Lung (tissue), 12 donors: ENCODE results near the gene AK9. TPM values are rescaled to one million over a fixed set of nuclear protein-coding genes. Genes with fewer than 3 reads are reported as not detected.

Experiments used
- ATAC-seq: fragments of 200-7000 bp; cut with Tn5 transposase; one replicate; pipeline ENCODE4 v1.9.1; 2020; ENCODE audit warnings: moderate number of reproducible peaks; ENCODE audit not compliant: insufficient read depth, low FRiP score
- DNase-seq, 3 donors: peaks; one replicate each; pipeline ENCODE4 v3.0.0-alpha.2; 2013 to 2017
- H3K27ac ChIP-seq, 2 donors: one replicate each; pipeline ENCODE4 v1.5.1; 2013; ENCODE audit warnings: mild to moderate bottlenecking in 2 of 2, moderate library complexity in 2 of 2, control low read depth in 1 of 2, inconsistent platforms in 1 of 2, low read depth in 1 of 2, low read length in 1 of 2
- H3K27me3 ChIP-seq, 3 donors: one replicate each; pipeline ENCODE4 v1.5.1; 2013; ENCODE audit warnings: low read length in 2 of 3; ENCODE audit not compliant: control insufficient read depth in 3 of 3, insufficient read depth in 3 of 3
- H3K36me3 ChIP-seq, 4 donors: one replicate each; pipeline ENCODE4 v1.5.1; 2013; ENCODE audit warnings: low read length in 4 of 4, mild to moderate bottlenecking in 1 of 4, moderate library complexity in 1 of 4; ENCODE audit not compliant: control insufficient read depth in 4 of 4, insufficient read depth in 4 of 4
- H3K4me1 ChIP-seq, 5 donors: one replicate each; pipeline ENCODE4 v1.5.1; 2013; ENCODE audit warnings: low read length in 5 of 5, mild to moderate bottlenecking in 2 of 5, moderate library complexity in 1 of 5; ENCODE audit not compliant: control insufficient read depth in 5 of 5, insufficient read depth in 5 of 5
- H3K4me3 ChIP-seq: one replicate; pipeline ENCODE4 v1.5.1; 2013; ENCODE audit warnings: mild to moderate bottlenecking, control low read depth, moderate library complexity
- H3K9ac ChIP-seq, 2 donors: one replicate each; pipeline ENCODE4 v1.5.1; 2013; ENCODE audit warnings: low read length in 2 of 2, control low read depth in 1 of 2; ENCODE audit not compliant: insufficient read depth in 1 of 2
- H3K9me3 ChIP-seq, 4 donors: one replicate each; pipeline ENCODE4 v1.5.1; 2013; ENCODE audit warnings: low read length in 3 of 4, mild to moderate bottlenecking in 1 of 4, moderate library complexity in 1 of 4; ENCODE audit not compliant: control insufficient read depth in 4 of 4, insufficient read depth in 3 of 4
- CTCF ChIP-seq: IDR thresholded peaks from 2 replicates; pipeline ENCODE4 v1.5.1; 2012; ENCODE audit warnings: mild to moderate bottlenecking; ENCODE audit errors: control extremely low read depth, extremely low read depth
- WGBS, 2 donors: extraction: QIAGEN DNeasy Blood & Tissue Kit; methylation state at CpG; one replicate each; pipeline ENCODE4 v1.1.7; 2013; 5-methylcytosine and 5-hydroxymethylcytosine counted together
- polyA plus RNA-seq, 2 donors: library from polyadenylated mRNA; stranded (reverse); fragments of 200-250 nt; gene quantifications; one replicate each; pipeline ENCODE4 v1.2.1, GENCODE V29; 2013
- total RNA-seq, 2 donors: library from RNA; depleted of rRNA in 1 of 2; stranded (reverse); fragments of >200 nt in 1 of 2; gene quantifications; one replicate each; pipeline ENCODE4 v1.2.1, GENCODE V29; 2014 to 2021
- donor health status: control.
- donor health status: control.
- donor health status: Bipolar disorder and iron deficiency.
- donor health status: healthy.
- donor health status: DM: yes; HTN: yes; CAD: no.

AK9 gene
- total and polyA plus RNA-seq, 4 donors: 4.1 to 26.3 (median 7.2) TPM

GRCh38 chr6:109443425-109443950 lies 247.5 kb downstream of the AK9 start:
- no peak overlapping the region for H3K9ac ChIP-seq
- H3K27ac ChIP-seq: no peak overlapping the region
- ATAC-seq: no peak
- 94 to 97% methylated on average over 10 of the region's 10 CpGs for WGBS, 2 donors
- peaks cover 0 to 43% (median 17%) of the 10 kb centered on the region in 4 donors for H3K36me3 ChIP-seq
- no peak overlapping the region for H3K4me3 ChIP-seq
- H3K4me1 ChIP-seq: peaks cover 4 to 18% (median 5%) of the 10 kb centered on the region in 5 donors
- no peak for DNase-seq
- TF ChIP-seq CTCF: no peak
- no peaks in the 10 kb centered on the region for H3K9me3 ChIP-seq
- no peaks in the 10 kb centered on the region for H3K27me3 ChIP-seq

Other genes starting within 250 kb of the AK9 start
- 10 to 100 TPM; 29.9 to 67.7 TPM for gene MICAL1, start 235.4 kb downstream of the AK9 start, total RNA-seq
- 10 to 100 TPM; 54.8 to 60.1 TPM for gene MICAL1, start 235.4 kb downstream of the AK9 start, polyA plus RNA-seq
- gene ZBTB24, start 208.0 kb downstream of the AK9 start, total RNA-seq: 10 to 100 TPM in 1 of 2 donors, 1 to 10 TPM in 1; 7.5 to 13.9 TPM
- gene ZBTB24, start 208.0 kb downstream of the AK9 start, polyA plus RNA-seq: 1 to 10 TPM; 2.9 to 4.4 TPM
- 10 to 100 TPM; 18.9 to 20.4 TPM for gene FIG4, start 94 bp upstream of the AK9 start, total RNA-seq
- gene FIG4, start 94 bp upstream of the AK9 start, polyA plus RNA-seq: 10 to 100 TPM; 10.8 to 12.1 TPM